HEK293 (cell line): Measurements from ENCODE around the gene MIF4GD.

ENCODE experiments used
- CTCF ChIA-PET: fragments of 350-600 bp; formaldehyde crosslinking; extraction: SDS; loops from one replicate; lab custom pipeline; 2021; ENCODE audit warnings: antibody characterized with exemption; lab: Yijun Ruan, JAX
- POLR2A ChIA-PET: fragments of 300-600 bp; formaldehyde crosslinking; extraction: SDS; loops from one replicate; lab custom pipeline; 2020; ENCODE audit warnings: antibody characterized with exemption, inconsistent platforms; lab: Yijun Ruan, JAX
- H3K27ac ChIP-seq: fragments of 200-500 bp; sonication (Bioruptor generic); 2 replicates; pipeline ENCODE4 v1.5.1; 2014; ENCODE audit warnings: low read depth, low read length, control low read depth, inconsistent platforms; ENCODE audit errors: extremely low read depth
- H3K36me3 ChIP-seq, 2 experiments: fragments of 200-500 bp in 1 of 2; sonication (Bioruptor generic) in 1 of 2; 1 replicate in 1 of 2; 2 replicates in 1 of 2; pipeline ENCODE4 v1.5.1; 2014 to 2017; ENCODE audit warnings: inconsistent platforms in 2 of 2, low read length in 2 of 2; ENCODE audit not compliant: control insufficient read depth in 2 of 2, insufficient read depth in 1 of 2
- H3K4me1 ChIP-seq: fragments of 200-500 bp; sonication (Bioruptor generic); 2 replicates; pipeline ENCODE4 v1.5.1; 2014; ENCODE audit warnings: mild to moderate bottlenecking, low read length, inconsistent platforms; ENCODE audit not compliant: control insufficient read depth, insufficient read depth
- H3K4me3 ChIP-seq: 2 replicates; pipeline ENCODE4 v1.5.1; 2011; ENCODE audit warnings: low read depth, mild to moderate bottlenecking, control low read depth, low read length, moderate library complexity
- H3K9me3 ChIP-seq: fragments of 200-500 bp; sonication (Bioruptor generic); 2 replicates; pipeline ENCODE4 v1.5.1; 2014; ENCODE audit warnings: low read depth, low read length, inconsistent platforms; ENCODE audit not compliant: control insufficient read depth, insufficient read depth
- BCL11A ChIP-seq: fragments of 450-650 bp; formaldehyde crosslinking; IDR thresholded peaks from 2 replicates; pipeline ENCODE4 v1.5.1; 2016; ENCODE audit warnings: low read depth, missing biosample characterization, missing genetic modification characterization
- FEZF1 ChIP-seq: fragments of 450-650 bp; formaldehyde crosslinking; IDR thresholded peaks from 2 replicates; pipeline ENCODE4 v1.5.1; 2016; ENCODE audit warnings: missing biosample characterization, missing genetic modification characterization
- GLI4 ChIP-seq: fragments of 450-650 bp; formaldehyde crosslinking; IDR thresholded peaks from 2 replicates; pipeline ENCODE4 v1.5.1; 2016; ENCODE audit warnings: missing biosample characterization, missing genetic modification characterization
- HOXC10 ChIP-seq: sonication (generic); formaldehyde crosslinking; IDR thresholded peaks from 2 replicates; pipeline ENCODE4 v1.8.1; 2023; ENCODE audit warnings: mild to moderate bottlenecking, missing genetic modification reagents
- MYNN ChIP-seq: fragments of 450-650 bp; formaldehyde crosslinking; IDR thresholded peaks from 2 replicates; pipeline ENCODE4 v1.5.1; 2016; ENCODE audit warnings: missing biosample characterization, missing genetic modification characterization, borderline replicate concordance
- OSR2 ChIP-seq: fragments of 450-650 bp; formaldehyde crosslinking; IDR thresholded peaks from 2 replicates; pipeline ENCODE4 v1.5.1; 2016; ENCODE audit warnings: missing biosample characterization, missing genetic modification characterization
- ZBTB49 ChIP-seq: fragments of 450-650 bp; formaldehyde crosslinking; IDR thresholded peaks from 2 replicates; pipeline ENCODE4 v1.5.1; 2016; ENCODE audit warnings: missing biosample characterization, missing genetic modification characterization, low read depth
- ZNF311 ChIP-seq: fragments of 450-650 bp; formaldehyde crosslinking; IDR thresholded peaks from 2 replicates; pipeline ENCODE4 v1.5.1; 2017; ENCODE audit warnings: missing biosample characterization, missing genetic modification characterization, borderline replicate concordance
- ZNF341 ChIP-seq: fragments of 450-650 bp; formaldehyde crosslinking; IDR thresholded peaks from 2 replicates; pipeline ENCODE4; 2016; ENCODE audit warnings: low read depth, missing biosample characterization, missing genetic modification characterization
- ZNF510 ChIP-seq: fragments of 450-650 bp; formaldehyde crosslinking; IDR thresholded peaks from 2 replicates; pipeline ENCODE4 v1.5.1; 2018; ENCODE audit warnings: mild to moderate bottlenecking, missing genetic modification characterization, missing biosample characterization; ENCODE audit not compliant: insufficient replicate concordance
- ZNF600 ChIP-seq: fragments of 450-650 bp; formaldehyde crosslinking; IDR thresholded peaks from 2 replicates; pipeline ENCODE4 v1.5.1; 2016; ENCODE audit warnings: missing biosample characterization, missing genetic modification characterization
- ZNF626 ChIP-seq: fragments of 450-650 bp; sonication (Bioruptor Pico); formaldehyde crosslinking; IDR thresholded peaks from 2 replicates; pipeline ENCODE4 v1.5.1; 2018; ENCODE audit warnings: missing biosample characterization, missing genetic modification characterization, inconsistent platforms
- ZXDB ChIP-seq: fragments of 450-650 bp; formaldehyde crosslinking; IDR thresholded peaks from 2 replicates; pipeline ENCODE4 v1.5.1; 2016; ENCODE audit warnings: missing biosample characterization, missing genetic modification characterization
- TF ChIP-seq, protein P1 (sequence below): fragments of 450-650 bp; formaldehyde crosslinking; IDR thresholded peaks from 2 replicates; pipeline ENCODE4 v1.5.1; 2016; ENCODE audit warnings: missing biosample characterization, missing genetic modification characterization

MIF4GD gene

DNA sequence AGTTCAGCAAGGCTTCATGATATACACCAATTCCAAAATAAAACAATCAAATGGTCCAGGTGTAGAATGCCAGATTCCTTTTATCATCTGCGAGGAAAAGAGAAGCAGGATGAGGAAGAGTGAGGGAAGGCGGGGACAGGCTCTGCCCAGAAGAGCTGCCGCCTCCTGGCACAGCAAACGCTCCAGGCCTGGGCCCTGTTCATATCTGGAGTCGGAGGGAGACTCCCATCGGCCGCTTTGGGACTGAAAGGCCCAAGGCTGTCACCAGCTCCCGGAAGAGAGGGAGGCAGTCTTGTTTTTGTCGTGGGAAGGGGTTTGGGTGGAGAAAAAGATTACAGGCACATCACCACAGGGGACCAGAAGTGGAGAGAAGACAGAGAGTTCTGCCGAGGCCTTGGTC lies 47.2 kb upstream of the MIF4GD start:
- Histone ChIP-seq H3K9me3 (no peaks in the 10 kb centered on the region), H3K36me3 (peaks cover 18 to 46% of the 10 kb centered on the region in 2 experiments), H3K27ac (no peak overlapping the region), H3K4me3 (no peak overlapping the region), H3K4me1 (peaks cover under 1% of the 10 kb centered on the region)
- TF ChIP-seq, protein P1, sequence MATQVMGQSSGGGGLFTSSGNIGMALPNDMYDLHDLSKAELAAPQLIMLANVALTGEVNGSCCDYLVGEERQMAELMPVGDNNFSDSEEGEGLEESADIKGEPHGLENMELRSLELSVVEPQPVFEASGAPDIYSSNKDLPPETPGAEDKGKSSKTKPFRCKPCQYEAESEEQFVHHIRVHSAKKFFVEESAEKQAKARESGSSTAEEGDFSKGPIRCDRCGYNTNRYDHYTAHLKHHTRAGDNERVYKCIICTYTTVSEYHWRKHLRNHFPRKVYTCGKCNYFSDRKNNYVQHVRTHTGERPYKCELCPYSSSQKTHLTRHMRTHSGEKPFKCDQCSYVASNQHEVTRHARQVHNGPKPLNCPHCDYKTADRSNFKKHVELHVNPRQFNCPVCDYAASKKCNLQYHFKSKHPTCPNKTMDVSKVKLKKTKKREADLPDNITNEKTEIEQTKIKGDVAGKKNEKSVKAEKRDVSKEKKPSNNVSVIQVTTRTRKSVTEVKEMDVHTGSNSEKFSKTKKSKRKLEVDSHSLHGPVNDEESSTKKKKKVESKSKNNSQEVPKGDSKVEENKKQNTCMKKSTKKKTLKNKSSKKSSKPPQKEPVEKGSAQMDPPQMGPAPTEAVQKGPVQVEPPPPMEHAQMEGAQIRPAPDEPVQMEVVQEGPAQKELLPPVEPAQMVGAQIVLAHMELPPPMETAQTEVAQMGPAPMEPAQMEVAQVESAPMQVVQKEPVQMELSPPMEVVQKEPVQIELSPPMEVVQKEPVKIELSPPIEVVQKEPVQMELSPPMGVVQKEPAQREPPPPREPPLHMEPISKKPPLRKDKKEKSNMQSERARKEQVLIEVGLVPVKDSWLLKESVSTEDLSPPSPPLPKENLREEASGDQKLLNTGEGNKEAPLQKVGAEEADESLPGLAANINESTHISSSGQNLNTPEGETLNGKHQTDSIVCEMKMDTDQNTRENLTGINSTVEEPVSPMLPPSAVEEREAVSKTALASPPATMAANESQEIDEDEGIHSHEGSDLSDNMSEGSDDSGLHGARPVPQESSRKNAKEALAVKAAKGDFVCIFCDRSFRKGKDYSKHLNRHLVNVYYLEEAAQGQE (tag by site-specific recombination), result no peak
- TF ChIP-seq ZBTB49 (tag by site-specific recombination) (no peak), ZNF600 (tag by site-specific recombination) (0 out of 2 replicates have a peak, but pooled peaks have one; percentile 17), ZNF341 (tag by site-specific recombination) (peak; percentile 27; the same call in 1 of the 2 replicates)
- POLR2A ChIA-PET, result no interaction called here
- CTCF ChIA-PET, result interaction anchor here (0.5 to 0.8 kb wide), 4 partner anchors 46 to 335 kb away, joined by 3 to 4 read pairs (median 4); no protein-coding TSS in a partner anchor

GRCh38 chr17:75317671-75318070 lies 46.6 kb upstream of the MIF4GD start:
- Histone ChIP-seq H3K27ac (no peak overlapping the region), H3K4me3 (no peak overlapping the region), H3K9me3 (no peaks in the 10 kb centered on the region), H3K36me3 (peaks cover 18 to 46% of the 10 kb centered on the region in 2 experiments), H3K4me1 (no peaks in the 10 kb centered on the region)
- ChIA-PET POLR2A (interaction anchor here (2.9 kb wide), 1 partner anchor 28 kb away, joined by 16 read pairs; the partner anchor contains the start of gene SLC25A19), CTCF (interaction anchor here (0.5 to 0.8 kb wide), 5 partner anchors 47 to 756 kb away, joined by 3 to 4 read pairs (median 4); no protein-coding TSS in a partner anchor)
- TF ChIP-seq ZNF626 (tag by site-specific recombination), result no peak
- no peak for TF ChIP-seq MYNN (tag by site-specific recombination)
- TF ChIP-seq GLI4 (tag by site-specific recombination), result no peak
- no peak for TF ChIP-seq BCL11A (tag by site-specific recombination)
- TF ChIP-seq HOXC10 (CRISPR knock-in tag), result no peak
- no peak for TF ChIP-seq ZNF510 (tag by site-specific recombination)
- TF ChIP-seq ZNF311 (tag by site-specific recombination), result no peak

DNA sequence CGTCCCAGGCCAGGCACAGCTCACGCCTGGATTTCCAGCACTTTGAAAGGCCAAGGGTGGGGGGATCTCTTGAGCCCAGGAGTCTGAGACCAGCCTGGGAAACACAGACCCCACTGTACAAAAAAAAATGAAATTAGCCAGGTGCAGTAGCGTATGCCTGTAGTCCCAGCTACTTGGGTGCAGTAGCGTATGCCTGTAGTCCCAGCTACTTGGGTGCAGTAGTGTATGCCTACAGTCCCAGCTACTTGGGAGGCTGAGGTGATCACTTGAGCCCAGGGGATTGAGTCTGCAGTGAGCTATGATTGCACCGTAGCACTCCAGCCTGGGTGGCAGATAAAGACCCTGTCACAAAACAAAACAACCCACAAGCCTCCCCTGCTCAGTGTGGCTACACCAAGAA lies 45.2 kb upstream of the MIF4GD start:
- no peaks in the 10 kb centered on the region for H3K9me3 ChIP-seq
- no peak for TF ChIP-seq FEZF1
- no peak for TF ChIP-seq ZXDB
- peak; percentile 17; the same call in 1 of the 2 replicates for TF ChIP-seq OSR2 (tag by site-specific recombination)
- no peak overlapping the region for H3K27ac ChIP-seq
- H3K4me1 ChIP-seq, result no peaks in the 10 kb centered on the region
- ChIA-PET POLR2A (interaction anchor here (0.8 to 2.9 kb wide), 6 partner anchors 25 to 96 kb away, joined by 4 to 16 read pairs (median 6); partner anchors contain the start of genes GRB2 and SLC25A19), CTCF (interaction anchor here (1.0 kb wide), 1 partner anchor 14 kb away, joined by 4 read pairs; no protein-coding TSS in a partner anchor)
- peaks cover 15 to 35% of the 10 kb centered on the region in 2 experiments for H3K36me3 ChIP-seq
- no peak overlapping the region for H3K4me3 ChIP-seq
